Astrocyte (in vitro differentiated cells and primary cell): ENCODE measurements around the gene JAM3. TPM values are rescaled to one million over a fixed set of nuclear protein-coding genes. Genes with fewer than 3 reads are reported as not detected.
A peak's percentile ranks its signal among the peaks of the same experiment; 100 is the strongest.
"Not testable (repeated sequence)": the region's sequence is repeated elsewhere in the genome, so short reads cannot be mapped to it uniquely, and the experiment has no call there.

Experiments used
- DNase-seq: peaks from one replicate; pipeline ENCODE4 v3.0.0-alpha.2; 2010; ENCODE audit warnings: low read depth
- FAIRE-seq: peaks from 2 replicates; lab custom pipeline; 2011; peaks lifted over from hg19 to GRCh38; lab: Jason Lieb, UNC
- H2AFZ ChIP-seq: 2 replicates; pipeline ENCODE4 v1.6.0; 2012; ENCODE audit warnings: low read depth, low read length, inconsistent platforms
- H3K27ac ChIP-seq: 2 replicates; pipeline ENCODE4 v1.5.1; 2011; ENCODE audit warnings: low read depth, low read length, inconsistent platforms
- H3K27me3 ChIP-seq: 2 replicates; pipeline ENCODE4 v1.6.0; 2011; ENCODE audit warnings: low read length, inconsistent platforms; ENCODE audit not compliant: insufficient read depth
- H3K36me3 ChIP-seq: 2 replicates; pipeline ENCODE4 v1.5.1; 2011; ENCODE audit warnings: low read length, inconsistent platforms; ENCODE audit not compliant: insufficient read depth
- H3K4me1 ChIP-seq: 2 replicates; pipeline ENCODE4 v1.5.1; 2011; ENCODE audit warnings: low read length, inconsistent platforms; ENCODE audit not compliant: insufficient read depth
- H3K4me2 ChIP-seq: 2 replicates; pipeline ENCODE4 v1.6.0; 2012; ENCODE audit warnings: low read length, inconsistent platforms
- H3K4me3 ChIP-seq: 2 replicates; pipeline ENCODE4 v1.5.1; 2011; ENCODE audit warnings: low read depth, mild to moderate bottlenecking, low read length, inconsistent platforms; ENCODE audit not compliant: insufficient read depth
- H3K79me2 ChIP-seq: 2 replicates; pipeline ENCODE4 v1.6.0; 2012; ENCODE audit warnings: mild to moderate bottlenecking, low read length, inconsistent platforms; ENCODE audit not compliant: insufficient read depth
- H3K9ac ChIP-seq: 2 replicates; pipeline ENCODE4 v1.6.0; 2012; ENCODE audit warnings: mild to moderate bottlenecking, low read length, inconsistent platforms
- H3K9me3 ChIP-seq: 2 replicates; pipeline ENCODE4 v1.5.1; 2012; ENCODE audit warnings: low read depth, mild to moderate bottlenecking, low read length, inconsistent platforms; ENCODE audit not compliant: insufficient read depth
- H4K20me1 ChIP-seq: 2 replicates; pipeline ENCODE4 v1.6.0; 2012; ENCODE audit warnings: low read length, inconsistent platforms; ENCODE audit not compliant: insufficient read depth
- H3K27ac Mint-ChIP-seq: one replicate; pipeline ENCODE4 v1.8.0; 2021; ENCODE audit warnings: mild to moderate bottlenecking, mixed read lengths; ENCODE audit not compliant: unreplicated experiment
- H3K27me3 Mint-ChIP-seq: one replicate; pipeline ENCODE4 v1.8.0; 2021; ENCODE audit warnings: low read depth, mixed read lengths; ENCODE audit not compliant: unreplicated experiment
- H3K36me3 Mint-ChIP-seq: one replicate; pipeline ENCODE4 v1.8.0; 2021; ENCODE audit warnings: low read depth, mixed read lengths; ENCODE audit not compliant: unreplicated experiment
- H3K4me1 Mint-ChIP-seq: one replicate; pipeline ENCODE4 v1.8.0; 2021; ENCODE audit warnings: low read depth, mixed read lengths; ENCODE audit not compliant: unreplicated experiment
- H3K4me3 Mint-ChIP-seq: one replicate; pipeline ENCODE4 v1.8.0; 2021; ENCODE audit warnings: mild to moderate bottlenecking, moderate library complexity, mixed read lengths; ENCODE audit not compliant: unreplicated experiment
- H3K9me3 Mint-ChIP-seq: one replicate; pipeline ENCODE4 v1.8.0; 2021; ENCODE audit warnings: mild to moderate bottlenecking, mixed read lengths; ENCODE audit not compliant: unreplicated experiment
- EZH2 ChIP-seq: IDR thresholded peaks from 2 replicates; pipeline ENCODE4 v1.6.1; 2012; ENCODE audit warnings: mild to moderate bottlenecking, low read length, inconsistent platforms; ENCODE audit not compliant: insufficient read depth
- total RNA-seq: library from RNA; stranded (reverse); gene quantifications from 2 replicates; pipeline ENCODE4 v1.2.1, GENCODE V29; 2021
- TF ChIP-seq, protein P1 (sequence below): IDR thresholded peaks from 2 replicates; pipeline ENCODE4 v1.5.1; 2011; ENCODE audit warnings: low read depth, mild to moderate bottlenecking, inconsistent platforms, low read length, moderate library complexity; ENCODE audit not compliant: insufficient read depth

The JAM3 gene
- total RNA-seq, 1 donor from 2014 or later = 88.3 TPM

DNA sequence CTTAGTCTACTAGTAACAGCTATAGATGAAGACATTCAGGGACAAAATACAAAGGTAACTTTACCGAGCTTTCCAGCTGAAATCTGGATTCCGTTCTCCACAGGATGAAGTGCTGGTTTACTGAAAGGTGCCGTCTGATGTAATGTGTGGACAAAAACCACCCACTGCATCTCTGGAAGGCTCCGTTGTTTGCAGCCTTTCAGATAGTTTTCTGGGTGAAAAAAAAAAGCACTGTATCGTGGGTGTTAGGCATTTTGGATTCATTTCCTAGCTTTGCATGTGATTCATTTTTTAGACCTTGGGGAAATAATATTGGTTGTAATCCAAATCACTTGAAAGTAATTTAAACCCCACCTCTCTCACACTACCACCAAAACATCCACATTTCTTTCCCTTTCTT lies 10.4 kb downstream of the JAM3 start:
- H3K4me3 Mint-ChIP-seq = no peak overlapping the region
- Histone ChIP-seq H3K4me1 (peaks cover 4% of the 10 kb centered on the region), H3K4me2 (no peak overlapping the region), H2AFZ (no peak overlapping the region), H3K27me3 (no peaks in the 10 kb centered on the region), H3K27ac (no peak overlapping the region), H3K79me2 (peaks cover 91% of the 10 kb centered on the region), H4K20me1 (peaks cover 54% of the 10 kb centered on the region), H3K9ac (no peak overlapping the region), H3K4me3 (no peak overlapping the region), H3K9me3 (no peaks in the 10 kb centered on the region), H3K36me3 (no peaks in the 10 kb centered on the region)
- TF ChIP-seq, protein P1, sequence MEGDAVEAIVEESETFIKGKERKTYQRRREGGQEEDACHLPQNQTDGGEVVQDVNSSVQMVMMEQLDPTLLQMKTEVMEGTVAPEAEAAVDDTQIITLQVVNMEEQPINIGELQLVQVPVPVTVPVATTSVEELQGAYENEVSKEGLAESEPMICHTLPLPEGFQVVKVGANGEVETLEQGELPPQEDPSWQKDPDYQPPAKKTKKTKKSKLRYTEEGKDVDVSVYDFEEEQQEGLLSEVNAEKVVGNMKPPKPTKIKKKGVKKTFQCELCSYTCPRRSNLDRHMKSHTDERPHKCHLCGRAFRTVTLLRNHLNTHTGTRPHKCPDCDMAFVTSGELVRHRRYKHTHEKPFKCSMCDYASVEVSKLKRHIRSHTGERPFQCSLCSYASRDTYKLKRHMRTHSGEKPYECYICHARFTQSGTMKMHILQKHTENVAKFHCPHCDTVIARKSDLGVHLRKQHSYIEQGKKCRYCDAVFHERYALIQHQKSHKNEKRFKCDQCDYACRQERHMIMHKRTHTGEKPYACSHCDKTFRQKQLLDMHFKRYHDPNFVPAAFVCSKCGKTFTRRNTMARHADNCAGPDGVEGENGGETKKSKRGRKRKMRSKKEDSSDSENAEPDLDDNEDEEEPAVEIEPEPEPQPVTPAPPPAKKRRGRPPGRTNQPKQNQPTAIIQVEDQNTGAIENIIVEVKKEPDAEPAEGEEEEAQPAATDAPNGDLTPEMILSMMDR = no peak
- no peak for TF ChIP-seq EZH2
- DNase-seq = no peak
- no peaks in the 10 kb centered on the region for H3K27me3 Mint-ChIP-seq
- H3K27ac Mint-ChIP-seq = peak overlapping the region; percentile 55
- H3K4me1 Mint-ChIP-seq = peaks cover 9% of the 10 kb centered on the region
- H3K36me3 Mint-ChIP-seq = peaks cover 11% of the 10 kb centered on the region
- peaks cover 8% of the 10 kb centered on the region for H3K9me3 Mint-ChIP-seq
- no peak for FAIRE-seq

DNA sequence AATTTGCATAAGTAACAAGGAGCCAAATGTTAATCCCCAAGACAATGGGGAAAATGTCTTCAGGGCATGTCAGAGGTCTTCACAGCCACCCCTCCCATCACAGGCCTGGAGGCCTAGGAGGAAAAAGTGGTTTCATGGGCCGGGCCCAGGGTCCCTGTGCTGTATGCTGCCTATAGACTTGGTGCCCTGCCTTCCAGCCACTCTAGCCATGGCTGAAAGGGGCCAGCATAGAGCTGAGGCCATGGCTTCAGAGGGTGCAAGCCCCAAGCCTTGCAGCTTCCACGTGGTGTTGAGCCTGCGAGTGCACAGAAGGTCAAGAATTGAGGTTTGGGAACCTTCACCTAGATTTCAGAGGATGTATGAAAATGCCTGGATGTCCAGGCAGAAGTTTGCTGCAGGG lies 12.4 kb downstream of the JAM3 start:
- H3K4me1 Mint-ChIP-seq, H3K27ac Mint-ChIP-seq, H3K4me2 ChIP-seq, H3K27me3 Mint-ChIP-seq, H3K9ac ChIP-seq, H3K4me3 Mint-ChIP-seq, H3K4me1 ChIP-seq, H2AFZ ChIP-seq, FAIRE-seq, H3K9me3 Mint-ChIP-seq, DNase-seq, H3K27ac ChIP-seq, H3K4me3 ChIP-seq, H3K36me3 ChIP-seq, H3K27me3 ChIP-seq, H3K9me3 ChIP-seq: not testable (repeated sequence)
- peaks cover 11% of the 10 kb centered on the region for H3K36me3 Mint-ChIP-seq
- Histone ChIP-seq H4K20me1 (peaks cover 49% of the 10 kb centered on the region), H3K79me2 (peaks cover 93% of the 10 kb centered on the region)

DNA sequence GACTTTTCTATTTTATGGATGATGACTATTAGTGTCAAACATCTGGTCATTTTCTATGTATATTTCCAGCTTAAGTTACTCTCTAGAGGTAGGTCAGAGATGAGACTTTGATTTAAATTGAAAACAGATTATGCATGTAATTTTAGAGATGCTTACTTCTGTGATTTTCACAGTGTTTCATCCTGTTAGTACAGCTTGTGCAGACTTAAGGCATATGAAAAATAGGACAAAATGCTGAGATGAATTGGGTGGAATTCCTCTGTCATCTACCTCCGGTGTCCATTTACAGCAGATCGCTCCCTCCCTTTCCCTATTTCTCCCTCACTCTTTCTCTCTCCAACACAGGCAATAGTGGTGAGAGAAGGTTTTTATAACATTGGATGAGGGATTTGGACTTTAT lies 14.1 kb downstream of the JAM3 start:
- H3K9ac ChIP-seq = no peak overlapping the region
- H2AFZ ChIP-seq = no peak overlapping the region
- Mint-ChIP-seq H3K4me1 (peaks cover 5% of the 10 kb centered on the region), H3K27ac (no peak overlapping the region), H3K9me3 (peaks cover 8% of the 10 kb centered on the region), H3K27me3 (no peaks in the 10 kb centered on the region), H3K36me3 (peaks cover 11% of the 10 kb centered on the region), H3K4me3 (no peak overlapping the region)
- H3K9me3 ChIP-seq = no peaks in the 10 kb centered on the region
- FAIRE-seq (no peak), DNase-seq (no peak)
- no peaks in the 10 kb centered on the region for H3K27me3 ChIP-seq
- TF ChIP-seq, protein P1 = no peak
- no peaks in the 10 kb centered on the region for H3K36me3 ChIP-seq
- H3K27ac ChIP-seq = no peak overlapping the region
- peaks cover 57% of the 10 kb centered on the region for H4K20me1 ChIP-seq
- no peak overlapping the region for H3K4me3 ChIP-seq
- peaks cover 91% of the 10 kb centered on the region for H3K79me2 ChIP-seq
- no peaks in the 10 kb centered on the region for H3K4me1 ChIP-seq
- H3K4me2 ChIP-seq = no peak overlapping the region
